ENCODE data around the gene PBX3.
A peak's percentile ranks its signal among the peaks of the same experiment; 100 is the strongest.

The PBX3 gene

DNA sequence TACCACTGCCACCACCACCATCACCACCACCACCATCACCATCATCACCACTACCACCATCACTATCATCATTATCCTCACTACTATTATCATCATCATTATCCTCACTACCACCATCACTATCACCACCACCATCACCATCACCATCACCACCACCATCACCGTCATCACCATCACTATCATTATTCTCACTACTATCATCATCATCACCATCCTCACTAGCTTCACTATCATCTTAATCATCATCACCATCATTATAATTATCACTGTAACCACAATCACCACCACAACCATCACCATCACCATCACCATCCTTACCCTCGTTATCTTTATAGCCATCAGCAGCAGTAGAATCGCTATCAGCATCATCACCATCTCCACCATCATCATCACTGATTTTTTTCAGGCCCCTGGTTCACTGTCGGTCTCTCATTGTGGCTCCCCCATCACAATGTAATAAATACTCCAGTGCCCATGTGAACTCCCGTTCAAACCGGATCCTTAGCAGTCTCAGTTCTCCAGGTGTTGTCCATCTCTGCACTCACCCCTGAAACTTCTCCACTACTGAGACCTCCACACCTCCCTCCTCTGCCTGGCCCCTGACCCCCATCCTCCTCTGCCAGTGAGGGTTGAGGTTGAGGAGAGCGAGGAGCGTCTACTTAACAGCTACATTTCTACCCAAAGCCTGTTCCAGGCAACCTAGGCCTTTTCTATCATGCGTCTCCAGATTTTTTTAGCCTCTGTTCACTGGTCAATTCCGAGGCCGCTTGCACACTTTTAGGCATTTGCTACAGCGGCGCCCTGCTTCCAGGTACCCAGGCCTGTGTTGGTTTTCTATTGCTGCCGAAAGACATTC, 238.2 kb downstream of the PBX3 start:
- DNase-seq = no peak

DNA sequence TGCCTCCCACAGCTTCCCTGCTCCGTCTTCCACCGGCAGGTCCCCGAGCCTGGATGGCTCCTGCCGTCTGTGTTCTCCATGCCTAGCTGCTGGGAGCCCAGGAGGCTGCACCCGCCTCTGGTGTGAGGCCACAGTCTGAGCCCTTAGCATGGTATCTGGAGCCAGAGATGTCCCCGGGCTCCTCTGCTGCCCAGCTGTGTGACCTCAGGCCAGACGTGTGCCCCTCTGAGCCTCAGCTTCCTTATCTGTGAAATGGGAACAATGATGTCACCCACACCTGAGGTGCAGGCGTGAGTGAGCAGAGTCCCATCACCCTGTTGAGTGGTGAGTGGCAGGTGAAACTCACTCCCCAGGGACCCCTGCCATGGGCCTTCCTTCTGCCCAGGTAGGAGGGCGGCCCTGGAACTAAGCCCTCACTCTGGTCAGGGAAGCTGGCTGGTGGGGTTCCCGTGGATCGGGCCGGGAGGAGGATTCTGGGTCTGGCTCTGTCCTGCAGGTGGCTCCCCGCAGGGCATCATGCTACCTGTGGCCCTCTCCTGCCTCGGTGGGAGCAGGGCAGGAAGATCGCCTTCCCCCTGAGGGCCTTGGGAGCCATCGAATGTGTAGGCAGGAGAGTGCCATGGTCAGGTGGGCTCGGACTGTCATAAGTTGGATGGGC, 239.0 kb downstream of the PBX3 start:
- no peak for DNase-seq

DNA sequence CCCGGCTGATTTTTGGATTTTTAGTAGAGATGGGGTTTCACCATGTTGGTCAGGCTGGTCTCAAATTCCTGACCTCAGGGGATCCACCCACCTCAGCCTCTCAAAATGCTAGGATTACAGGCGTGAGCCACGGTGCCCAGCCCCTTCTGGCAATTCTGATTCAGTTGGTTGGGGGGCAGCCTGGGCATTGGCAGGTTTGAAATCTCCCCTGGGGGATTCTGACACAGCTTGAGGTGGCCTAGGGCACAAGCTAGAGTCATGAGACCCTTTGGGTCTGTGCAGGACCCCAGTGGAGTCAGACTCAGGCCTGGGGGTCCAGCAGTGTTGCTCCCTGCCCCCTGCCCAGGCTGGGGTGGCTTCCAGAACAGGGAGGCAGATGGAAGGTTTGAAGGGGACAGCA, 239.8 kb downstream of the PBX3 start:
- no peak for DNase-seq

DNA sequence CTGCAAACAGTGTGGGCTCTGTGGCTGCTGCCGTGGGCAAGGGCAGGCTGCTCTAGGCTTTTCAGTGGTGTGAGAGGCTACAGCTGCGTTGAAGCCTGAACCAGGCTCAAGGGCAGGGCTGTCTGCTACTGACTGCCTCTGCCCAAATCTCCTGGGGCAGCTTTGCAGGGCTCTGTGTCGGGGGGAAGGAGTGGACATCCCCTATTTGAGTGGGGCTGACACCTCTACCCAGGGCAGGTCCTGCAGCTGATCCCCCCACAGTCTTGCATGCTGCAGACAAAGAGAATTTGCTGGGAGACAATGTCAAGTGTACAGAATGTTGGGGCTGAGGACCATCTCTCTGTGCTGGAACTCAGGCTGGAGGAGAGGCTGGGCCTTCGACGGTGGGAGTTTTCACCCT, 240.2 kb downstream of the PBX3 start:
- no peak for DNase-seq

DNA sequence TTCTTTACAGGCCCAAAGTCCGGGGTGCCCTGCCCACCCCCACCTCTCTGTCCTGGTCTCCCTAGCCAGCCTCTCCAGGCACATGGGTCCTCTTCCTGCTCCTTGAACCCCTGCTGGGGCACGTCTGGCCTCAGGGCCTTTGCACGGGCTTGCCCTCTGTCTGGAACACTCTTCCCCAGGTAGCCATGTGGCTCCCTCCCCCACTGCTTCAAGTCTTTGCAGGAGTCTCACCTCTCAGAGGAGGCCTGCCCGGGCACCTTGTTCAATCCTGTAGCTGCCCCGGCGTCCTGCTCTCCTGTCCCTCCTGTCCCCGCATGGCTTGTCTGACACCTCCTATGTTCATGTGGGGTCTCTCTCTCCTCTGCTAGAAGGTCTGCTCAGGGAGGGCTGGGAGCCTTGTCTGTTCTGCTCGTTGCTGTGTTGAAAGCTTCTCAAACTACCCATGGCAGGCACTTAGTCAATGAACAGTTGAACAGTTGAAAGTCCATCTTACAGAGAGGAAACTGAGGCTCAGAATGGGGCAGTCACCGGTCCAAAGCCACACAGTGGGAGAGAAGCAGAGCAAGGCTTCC, 241.4 kb downstream of the PBX3 start:
- no peak for DNase-seq

DNA sequence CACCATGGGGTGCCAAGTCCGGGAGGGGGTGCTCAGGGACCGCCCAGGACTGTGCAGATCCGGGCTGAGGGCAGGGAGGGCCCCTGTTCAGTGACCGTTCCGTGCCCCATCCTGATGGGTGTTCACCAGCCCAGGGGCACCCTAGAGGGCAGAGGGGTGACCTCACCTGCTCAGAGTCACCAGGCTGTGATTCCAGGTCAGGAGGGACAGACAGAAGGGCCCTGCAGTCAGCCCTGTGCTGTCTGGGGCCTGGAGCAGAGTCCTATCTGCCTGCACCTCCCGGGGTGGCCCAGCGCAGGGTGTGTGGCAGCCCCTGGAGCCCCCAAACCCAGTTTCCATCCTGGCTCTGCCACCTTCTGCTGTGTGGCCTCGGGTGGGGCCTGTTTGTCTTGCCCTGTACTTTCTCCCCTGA, 241.9 kb downstream of the PBX3 start:
- DNase-seq = no peak

DNA sequence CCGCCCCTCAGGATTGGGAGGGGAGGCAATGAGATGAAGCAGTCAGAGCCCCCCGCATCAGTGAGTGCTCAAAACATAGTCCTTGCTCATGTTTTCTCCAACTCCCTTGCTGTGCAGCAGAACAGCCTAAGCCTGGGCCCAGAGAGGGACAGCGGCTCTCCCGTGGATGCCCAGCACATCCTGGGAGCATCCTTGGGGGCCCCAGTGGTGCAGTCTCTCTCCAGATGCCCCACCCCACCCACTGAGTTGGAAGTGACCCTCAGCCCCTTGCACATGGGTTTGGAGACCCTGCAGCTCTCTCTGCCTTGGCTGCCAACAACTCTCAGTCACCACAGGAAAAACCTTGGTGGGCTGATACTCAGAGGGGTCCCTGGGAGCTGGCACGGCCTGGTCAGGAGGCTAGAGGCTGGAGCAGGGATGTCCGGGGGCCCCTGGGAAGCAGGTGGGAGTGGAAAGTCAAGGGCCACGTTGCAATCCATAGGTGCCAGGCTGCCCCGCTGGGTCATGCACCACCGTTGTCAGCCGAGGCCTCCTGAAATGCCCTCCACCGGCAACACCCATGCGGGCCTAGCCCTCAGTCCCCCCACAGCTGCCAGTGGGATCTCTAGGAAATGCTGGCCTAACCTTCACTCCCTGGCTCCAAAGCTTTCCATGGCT, 242.5 kb downstream of the PBX3 start:
- no peak for DNase-seq

DNA sequence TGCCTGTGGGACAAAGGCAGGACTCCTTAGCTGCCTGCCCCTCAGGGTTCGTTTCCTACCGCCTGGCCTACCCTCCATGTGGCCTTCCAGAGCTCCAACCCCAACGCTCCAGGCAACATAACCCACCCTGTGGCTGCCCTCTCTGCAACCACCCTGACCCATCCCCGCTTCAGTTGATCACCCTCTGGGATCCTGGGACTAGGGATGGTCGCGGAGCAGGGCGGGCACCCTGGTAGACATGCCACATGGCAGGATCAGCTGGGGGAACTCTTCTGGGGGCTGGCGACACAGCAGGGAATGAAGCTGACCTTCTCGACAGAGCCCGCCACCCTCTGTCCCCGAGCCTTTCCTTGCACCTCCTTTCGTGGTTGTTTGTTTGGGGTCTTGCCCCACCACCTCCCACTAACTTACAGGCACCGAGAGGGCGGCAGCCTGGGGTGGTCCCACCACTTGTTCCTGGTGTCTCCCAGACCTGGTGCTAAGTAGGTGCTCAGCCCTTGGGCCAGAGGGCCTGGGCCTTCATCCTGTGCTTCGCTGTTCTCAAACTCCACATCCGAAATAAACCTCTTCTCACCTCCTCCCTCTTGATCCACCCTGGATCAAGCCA, 243.1 kb downstream of the PBX3 start:
- DNase-seq = no peak

DNA sequence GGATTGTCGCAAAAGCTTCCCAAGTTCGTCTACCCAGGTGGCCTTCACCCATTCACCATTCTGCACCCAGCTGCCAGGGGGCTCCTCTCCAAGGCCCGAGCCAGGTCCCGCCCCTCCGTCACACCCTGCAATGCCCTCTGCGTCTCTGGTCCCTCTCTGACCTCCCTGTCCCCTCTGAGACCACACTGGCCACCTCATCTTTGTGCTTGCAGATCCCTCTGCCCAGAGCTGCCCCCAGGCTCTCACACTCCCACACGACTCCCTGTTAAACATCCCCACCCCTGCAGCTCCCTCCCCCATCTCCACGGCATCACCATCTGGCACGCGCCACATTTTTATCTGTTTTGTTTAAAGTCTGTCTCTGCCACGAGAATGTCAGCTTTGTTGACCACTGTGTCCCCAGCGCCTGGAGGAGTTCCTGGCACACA, 243.6 kb downstream of the PBX3 start:
- no peak for DNase-seq

DNA sequence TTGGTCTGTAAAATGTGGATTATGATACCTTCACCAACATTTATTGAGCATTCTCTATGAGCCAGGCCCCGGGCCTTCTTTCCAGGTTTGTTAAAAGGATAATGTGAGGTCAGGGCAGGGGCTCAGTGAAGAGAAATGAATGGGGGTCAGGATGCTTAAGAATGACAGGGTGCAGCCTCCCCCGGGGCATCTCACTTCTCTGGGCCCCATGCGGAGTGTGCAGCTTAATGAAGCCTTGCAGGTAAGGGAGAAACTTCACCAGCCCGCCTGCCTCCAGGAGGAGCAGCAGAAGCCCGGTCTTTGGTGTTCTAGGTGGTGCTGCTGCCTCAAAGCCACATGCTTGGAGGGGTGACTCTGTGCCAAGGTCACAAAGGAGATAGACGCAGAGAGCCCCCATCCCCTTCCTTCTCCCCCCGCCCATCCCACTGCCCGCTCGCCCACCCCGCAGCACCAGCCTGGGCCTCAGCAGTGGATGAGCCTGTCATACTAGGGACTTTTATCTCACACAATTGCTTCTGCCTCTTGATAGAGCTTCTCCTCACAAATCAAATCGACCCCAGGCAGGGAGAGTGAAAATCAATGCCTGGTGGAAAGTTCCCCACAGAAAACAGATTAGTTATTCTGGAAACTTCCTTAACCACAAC, 244.8 kb downstream of the PBX3 start:
- no peak for DNase-seq

DNA sequence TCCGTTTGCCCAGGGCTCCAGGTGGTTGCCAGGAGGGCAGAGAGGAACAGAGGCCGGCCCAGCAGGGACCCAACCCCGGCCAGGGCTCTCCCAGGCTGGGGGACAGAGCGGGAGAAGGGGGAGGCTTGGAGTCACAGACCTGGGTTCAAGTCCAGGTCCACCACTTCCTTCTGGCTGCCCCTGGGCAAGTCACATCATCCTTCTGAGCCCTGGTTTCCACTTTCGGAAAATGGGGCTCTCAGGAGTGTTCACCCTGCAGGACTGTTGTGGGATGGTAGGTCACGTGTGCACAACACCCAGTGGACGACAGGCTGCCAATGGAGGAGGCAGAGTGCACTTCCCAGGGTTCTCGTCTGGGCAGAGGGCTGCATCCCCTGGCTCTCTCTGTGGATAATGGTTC, 245.4 kb downstream of the PBX3 start:
- no peak for DNase-seq

DNA sequence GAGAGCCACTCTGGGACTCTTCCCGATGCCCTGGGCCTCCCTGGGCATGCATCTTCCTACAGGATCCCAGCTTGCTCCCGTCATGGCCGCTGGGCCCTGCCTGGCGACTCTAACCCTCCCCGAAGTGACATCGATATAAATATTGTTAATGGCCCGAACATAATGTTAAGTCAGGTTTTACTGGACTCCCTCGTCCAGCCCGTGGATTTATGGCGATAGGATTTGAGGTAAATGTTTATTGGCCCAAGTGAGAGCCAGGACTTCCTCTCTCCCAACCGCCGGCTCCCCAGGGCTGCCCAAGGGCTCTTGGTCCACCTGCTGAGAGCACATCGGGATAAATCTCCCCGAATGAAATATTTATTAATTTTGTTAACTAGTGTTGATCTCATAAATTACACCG, 246.3 kb downstream of the PBX3 start:
- DNase-seq = no peak

DNA sequence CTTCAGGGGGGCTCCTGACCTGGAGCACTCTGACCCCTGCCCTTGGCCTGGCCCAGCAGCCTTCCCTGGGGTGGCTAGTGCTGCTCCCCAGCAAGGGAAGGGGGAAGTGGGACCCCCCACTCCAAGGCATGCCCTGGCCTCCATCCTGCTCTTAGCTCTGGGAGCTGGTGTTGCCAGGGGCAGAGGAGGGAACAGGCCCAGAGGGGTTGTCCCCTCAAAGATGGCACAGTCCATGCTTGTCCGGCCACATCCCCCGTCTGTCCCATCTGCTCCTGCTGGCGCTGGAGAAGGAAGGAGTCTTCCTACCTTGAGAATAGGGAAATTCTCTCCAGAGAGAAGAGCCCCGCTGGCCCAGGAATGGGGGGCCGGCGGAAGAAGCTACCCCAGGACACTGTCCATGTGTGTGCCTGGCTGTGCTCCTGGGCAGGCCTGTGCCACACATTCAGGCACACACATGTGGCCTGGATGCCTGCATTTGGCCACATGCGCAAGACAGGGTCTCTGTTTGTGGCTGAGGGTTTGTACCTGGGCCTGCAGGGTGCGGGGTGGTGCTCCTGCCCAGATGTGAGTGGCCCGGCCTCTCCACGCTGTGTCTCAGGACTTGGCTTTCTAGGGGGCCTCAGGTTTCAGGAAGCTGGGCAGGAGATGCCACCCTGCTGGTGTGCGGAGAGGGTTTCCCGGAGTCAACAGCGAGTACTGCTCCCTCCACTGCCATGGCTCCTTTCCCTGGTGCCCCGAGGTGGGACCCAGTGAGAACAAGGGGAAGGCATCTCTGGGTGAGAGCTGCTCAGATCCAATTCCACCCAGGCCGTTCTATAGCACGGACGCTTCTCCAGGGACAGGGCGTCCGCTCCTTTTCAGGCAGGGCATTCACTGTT, 247.1 kb downstream of the PBX3 start:
- no peak for DNase-seq

DNA sequence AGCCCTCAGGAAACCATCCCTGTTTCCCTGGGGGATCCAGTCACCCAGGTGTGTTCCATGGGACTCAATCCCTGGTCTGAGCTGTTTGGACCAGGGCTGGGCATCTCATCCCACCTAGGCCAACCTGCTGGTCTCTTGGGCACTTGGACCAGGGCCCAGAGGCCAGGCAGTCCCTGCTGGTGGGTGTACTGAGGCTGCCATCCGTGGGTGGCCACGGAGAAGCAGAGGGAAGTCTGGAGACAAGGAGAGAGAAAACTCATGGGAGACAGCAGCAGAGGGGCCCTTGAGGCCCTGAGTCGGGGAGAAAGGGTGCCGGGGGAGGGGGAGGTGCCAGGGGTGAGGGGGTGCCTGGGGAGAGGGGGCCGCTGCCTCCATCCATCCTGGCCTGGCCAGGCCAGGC, 247.8 kb downstream of the PBX3 start:
- no peak for DNase-seq

DNA sequence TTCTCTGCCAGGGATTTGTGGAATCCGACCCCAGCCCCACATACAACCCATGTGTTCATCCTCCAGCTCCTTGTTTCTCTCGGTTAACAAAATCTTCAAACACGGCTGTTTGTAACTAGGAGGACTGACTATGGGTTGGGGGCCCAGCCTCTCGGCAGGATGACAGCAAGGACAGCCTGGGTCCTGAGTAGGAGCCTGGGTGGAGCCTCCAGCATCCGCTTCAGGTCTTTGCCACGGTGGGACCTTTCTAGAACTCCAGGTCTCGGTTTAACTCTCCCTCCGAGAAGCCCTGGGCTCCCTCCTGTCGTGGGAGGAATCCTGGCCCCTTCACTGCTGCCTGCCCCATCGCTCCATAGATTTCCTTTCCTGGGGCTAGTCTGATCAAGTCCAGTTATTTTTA, 248.5 kb downstream of the PBX3 start:
- DNase-seq = no peak

DNA sequence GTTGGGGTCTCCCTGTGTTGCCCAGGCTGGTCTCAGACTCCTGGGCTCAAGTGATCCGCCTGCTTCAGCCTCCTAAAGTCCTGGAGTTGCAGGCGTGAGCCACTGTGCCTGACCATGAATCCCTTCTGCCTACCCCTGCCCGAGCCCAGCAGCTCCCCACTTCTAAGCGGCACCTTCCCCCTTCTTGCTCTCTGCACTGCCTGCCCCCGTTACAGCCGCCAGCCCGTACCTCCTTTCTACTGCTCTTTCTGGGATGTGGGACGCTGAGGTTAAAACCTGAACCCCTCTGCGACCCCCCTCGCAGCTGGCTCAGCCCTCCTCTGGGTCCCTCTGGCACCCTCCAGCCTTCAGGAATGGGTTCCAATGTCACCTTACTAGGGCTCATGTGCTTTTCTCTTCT, 249.6 kb downstream of the PBX3 start:
- no peak for DNase-seq

DNA sequence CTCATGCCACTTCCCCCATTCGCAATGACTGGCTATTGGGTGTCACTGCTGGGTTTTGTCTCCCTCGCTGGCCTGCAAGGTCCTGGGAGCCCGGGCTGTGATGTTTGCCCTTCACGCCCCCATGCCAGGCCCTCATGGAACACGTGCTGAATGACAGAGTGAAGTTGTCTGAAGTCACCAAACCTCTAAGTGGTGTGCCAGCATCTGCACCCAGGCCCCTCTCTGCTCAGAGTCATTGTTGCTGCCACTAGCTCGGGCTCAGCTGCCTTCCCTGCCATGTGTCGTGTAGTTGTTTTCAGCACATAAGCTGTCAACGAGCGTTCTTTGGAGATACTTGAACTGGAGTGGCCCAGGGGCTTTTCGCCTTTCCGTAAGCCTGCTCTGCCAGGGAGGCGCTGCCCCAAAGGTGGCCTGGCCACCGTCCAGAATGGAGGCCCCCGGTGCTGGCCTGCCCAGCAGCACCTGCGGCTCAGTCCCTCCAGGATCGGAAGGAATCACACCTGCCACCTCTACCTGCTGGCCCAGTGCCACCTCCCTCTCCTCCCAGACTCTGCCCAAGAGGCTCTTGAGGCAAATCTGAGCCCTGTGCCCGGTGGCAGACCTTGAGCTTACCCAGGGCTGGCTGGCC, 250.1 kb downstream of the PBX3 start:
- DNase-seq = peak; percentile 97

DNA sequence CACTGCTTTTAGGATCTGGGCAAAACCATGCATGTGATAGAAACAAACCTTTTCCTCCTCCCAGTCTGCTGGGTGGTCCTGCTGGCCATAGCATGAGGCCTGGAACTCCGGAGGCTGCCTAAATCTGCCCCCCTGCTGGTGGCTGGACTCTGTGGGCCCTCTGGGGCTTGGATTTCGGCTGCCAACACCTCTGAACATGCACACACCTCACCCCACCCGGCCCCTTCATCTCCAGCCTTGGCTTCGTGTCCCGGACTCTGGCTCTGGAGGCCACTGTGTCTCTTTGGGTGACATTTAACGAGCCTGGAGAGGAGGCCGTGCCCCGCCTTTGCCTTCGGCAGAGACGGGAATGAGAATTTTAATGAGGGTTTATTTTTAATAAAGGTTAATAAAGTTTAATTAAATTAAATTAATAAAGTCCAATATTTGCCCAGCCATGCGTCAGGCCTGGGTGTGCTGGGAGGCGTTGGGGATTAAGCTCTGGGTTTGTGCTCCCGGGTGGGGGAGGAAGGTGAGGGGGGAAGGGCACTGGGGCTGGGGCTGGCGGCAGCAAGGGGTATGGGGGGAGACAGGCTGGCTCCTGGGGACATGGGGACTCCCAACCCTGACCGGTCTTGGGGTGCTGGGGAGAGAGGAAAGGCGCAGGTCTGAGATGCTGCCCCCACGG, 251.8 kb downstream of the PBX3 start:
- no peak for DNase-seq

DNA sequence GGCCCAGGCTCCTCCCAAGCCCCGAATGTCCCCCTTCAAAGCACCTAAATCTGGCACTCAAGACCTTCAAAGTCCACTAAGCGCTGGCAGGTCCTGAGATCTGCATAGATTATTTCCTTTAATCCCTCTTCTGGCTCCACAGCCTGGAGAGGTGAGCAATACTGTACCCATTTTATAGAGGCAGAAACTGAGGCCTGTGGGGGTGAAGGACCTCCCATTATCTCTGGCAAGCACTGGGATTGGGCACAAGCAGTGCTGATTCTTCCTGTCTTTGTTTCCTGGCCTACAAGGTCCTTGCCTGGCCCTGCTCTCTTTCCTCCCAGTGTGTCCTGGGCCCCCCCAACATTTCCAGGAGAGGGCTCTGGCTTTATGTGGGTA, 252.3 kb downstream of the PBX3 start:
- no peak for DNase-seq

DNA sequence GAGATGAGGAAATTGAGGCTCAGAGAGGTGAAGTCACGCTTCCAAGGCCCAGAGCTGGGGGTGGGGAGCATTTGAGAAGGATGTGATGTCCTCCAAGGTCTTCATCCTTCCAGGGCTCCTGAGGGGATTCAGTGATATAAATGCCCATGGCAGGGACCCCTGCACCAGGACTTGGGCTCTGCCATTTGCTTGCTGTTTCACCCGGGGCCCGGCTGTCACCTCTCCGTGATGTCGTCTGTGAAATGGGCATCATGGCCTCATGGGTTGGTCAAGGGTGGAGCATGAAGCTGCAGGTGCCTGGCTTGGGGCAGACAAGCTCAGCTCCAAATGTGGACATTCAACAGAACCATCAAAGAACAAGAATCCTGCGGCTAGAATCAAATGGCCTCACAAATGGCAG, 253.1 kb downstream of the PBX3 start:
- no peak for DNase-seq
